ENCODE measurements around the gene ACTL6A.
"Not testable (repeated sequence)": the region's sequence is repeated elsewhere in the genome, so short reads cannot be mapped to it uniquely, and the experiment has no call there.

The ACTL6A gene

DNA sequence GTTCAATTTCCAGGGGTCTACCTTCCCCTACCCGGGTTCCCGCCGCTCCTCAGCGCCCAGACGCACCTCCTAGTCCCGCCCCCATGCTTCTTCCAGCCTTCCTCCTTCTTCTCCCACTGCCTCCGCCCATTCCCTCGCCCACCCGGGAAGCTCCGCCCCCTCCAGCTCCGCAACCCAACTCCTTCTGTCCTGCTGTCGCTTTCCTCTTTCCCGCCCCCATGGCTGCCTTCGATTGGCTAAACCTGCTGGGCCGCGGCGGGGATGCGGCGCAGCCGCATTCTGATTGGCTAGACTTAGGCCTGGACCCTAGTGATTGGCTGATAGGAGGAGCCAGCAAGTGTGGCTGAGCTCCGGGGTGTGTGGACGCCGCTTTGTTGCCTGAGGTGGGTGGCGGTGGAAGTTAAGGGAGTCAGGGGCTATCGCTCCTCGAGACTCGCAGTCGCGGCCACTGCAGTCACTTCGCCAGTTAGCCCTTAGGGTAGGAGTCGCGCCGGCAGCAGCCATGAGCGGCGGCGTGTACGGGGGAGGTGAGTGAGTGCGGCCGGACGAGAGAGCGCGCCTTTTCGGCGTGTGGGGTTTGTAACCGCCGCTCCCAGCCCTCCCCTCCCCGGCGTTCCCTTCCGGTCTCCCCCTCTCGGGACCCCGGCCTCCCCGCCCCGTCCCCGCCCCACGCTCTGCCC, at the start of gene ACTL6A:
Gene ACTL6A, plus strand, starts transcription at position 336 of the 680 bp plus-strand sequence. Its CDS starts 167 bp downstream, at position 503.
- H3K27me3 ChIP-seq (replicated peaks; ENCODE audit: control insufficient read depth, insufficient read depth, low read length): no peaks in the 10 kb centered on the region
- H3K4me3 ChIP-seq (replicated peaks; ENCODE audit: low read depth, low read length): peak within 1 kb of the TSS; percentile 85
- no peaks in the 10 kb centered on the region for H3K36me3 ChIP-seq (ENCODE audit: control insufficient read depth, insufficient read depth, low read length)
- TF ChIP-seq, protein P1, sequence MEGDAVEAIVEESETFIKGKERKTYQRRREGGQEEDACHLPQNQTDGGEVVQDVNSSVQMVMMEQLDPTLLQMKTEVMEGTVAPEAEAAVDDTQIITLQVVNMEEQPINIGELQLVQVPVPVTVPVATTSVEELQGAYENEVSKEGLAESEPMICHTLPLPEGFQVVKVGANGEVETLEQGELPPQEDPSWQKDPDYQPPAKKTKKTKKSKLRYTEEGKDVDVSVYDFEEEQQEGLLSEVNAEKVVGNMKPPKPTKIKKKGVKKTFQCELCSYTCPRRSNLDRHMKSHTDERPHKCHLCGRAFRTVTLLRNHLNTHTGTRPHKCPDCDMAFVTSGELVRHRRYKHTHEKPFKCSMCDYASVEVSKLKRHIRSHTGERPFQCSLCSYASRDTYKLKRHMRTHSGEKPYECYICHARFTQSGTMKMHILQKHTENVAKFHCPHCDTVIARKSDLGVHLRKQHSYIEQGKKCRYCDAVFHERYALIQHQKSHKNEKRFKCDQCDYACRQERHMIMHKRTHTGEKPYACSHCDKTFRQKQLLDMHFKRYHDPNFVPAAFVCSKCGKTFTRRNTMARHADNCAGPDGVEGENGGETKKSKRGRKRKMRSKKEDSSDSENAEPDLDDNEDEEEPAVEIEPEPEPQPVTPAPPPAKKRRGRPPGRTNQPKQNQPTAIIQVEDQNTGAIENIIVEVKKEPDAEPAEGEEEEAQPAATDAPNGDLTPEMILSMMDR (IDR thresholded peaks at IDR 0.05; ENCODE audit: insufficient read depth, low read length, poor library complexity, severe bottlenecking): no peak
- DNase-seq (ENCODE audit: extremely low read depth, insufficient read length): peak; percentile 100

DNA sequence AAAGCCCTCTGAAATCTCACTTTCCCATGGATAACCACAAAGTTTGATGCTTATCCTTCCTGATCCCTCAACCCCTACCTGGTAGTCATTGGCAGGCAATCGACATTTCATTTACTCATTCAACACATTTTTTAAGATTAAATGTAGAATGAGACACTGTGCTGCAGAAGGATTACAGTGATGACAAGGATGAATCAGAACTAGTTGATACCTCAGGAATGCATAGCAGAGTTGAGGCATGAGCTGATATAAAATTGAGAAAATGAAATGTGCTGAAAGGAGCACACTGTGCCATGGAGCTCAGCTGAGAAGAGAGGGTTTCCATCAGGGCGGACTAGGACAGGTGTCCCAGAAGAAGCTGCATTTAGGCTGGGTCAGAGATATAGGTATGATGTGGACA, 48.9 kb upstream of the ACTL6A start:
- DNase-seq (ENCODE audit: extremely low read depth, insufficient read length): no peak
- H3K36me3 ChIP-seq (ENCODE audit: control insufficient read depth, insufficient read depth, low read length): no peaks in the 10 kb centered on the region
- no peak overlapping the region for H3K4me3 ChIP-seq (replicated peaks; ENCODE audit: low read depth, low read length)
- TF ChIP-seq, protein P1 (IDR thresholded peaks at IDR 0.05; ENCODE audit: insufficient read depth, low read length, poor library complexity, severe bottlenecking): no peak
- no peaks in the 10 kb centered on the region; the same call in 1 of the 2 replicates for H3K27me3 ChIP-seq (replicated peaks; ENCODE audit: control insufficient read depth, insufficient read depth, low read length)

DNA sequence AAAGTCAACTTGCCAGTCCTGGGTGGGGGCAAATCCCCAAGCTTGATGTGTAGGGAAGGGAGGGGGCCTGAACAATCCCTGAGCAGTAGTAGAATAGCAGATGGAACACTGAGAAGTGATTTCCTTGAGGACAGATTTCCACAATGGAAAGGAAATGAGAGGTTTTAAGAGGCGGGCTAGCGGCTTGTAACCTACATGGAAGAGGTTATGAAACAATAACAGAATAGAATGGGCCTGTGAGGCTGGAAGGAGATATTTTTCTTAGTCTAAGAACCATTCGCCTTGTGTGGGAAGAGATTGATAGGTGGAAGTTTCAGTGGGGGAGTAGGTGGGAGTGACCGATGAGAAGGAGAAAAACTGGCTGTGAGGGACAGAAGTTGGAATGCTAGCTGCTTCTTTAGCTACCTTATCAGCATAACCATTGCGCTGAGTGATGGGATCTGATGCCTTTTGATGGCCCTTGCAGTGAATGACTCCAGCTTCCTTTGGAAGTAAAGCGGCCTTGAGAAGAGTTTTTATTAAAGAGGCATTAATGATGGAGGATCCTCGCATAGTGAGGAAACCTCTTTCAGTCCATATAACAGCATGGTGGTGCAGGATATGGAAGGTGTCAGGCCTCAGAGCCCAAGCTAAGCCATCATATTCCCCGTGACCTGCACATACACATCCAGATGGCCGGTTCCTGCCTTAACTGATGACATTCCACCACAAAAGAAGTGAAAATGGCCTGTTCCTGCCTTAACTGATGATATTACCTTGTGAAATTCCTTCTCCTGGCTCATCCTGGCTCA, 46.1 kb upstream of the ACTL6A start:
- H3K36me3 ChIP-seq (ENCODE audit: control insufficient read depth, insufficient read depth, low read length); H3K4me3 ChIP-seq (replicated peaks; ENCODE audit: low read depth, low read length); H3K27me3 ChIP-seq (replicated peaks; ENCODE audit: control insufficient read depth, insufficient read depth, low read length); DNase-seq (ENCODE audit: extremely low read depth, insufficient read length): not testable (repeated sequence)

DNA sequence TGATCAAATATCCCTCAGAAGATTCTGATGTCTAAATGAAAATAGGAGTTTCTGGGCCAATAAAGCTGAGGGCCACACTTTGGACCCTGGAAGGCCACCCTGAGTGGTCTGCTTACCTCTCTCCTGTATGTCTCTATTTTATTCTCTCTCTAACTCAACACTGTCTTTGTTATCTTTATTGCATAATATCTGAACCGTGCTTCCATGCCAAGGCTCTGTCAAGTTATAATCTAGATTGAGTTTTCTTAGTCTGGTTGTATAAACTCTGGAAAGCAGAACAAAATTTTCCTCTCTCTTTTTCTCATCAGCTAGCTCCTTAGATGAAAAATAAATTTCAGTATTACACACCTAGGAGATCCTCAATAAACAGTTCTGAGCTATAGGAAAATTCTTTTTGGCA, 36.2 kb upstream of the ACTL6A start:
- Histone ChIP-seq H3K27me3 (replicated peaks; ENCODE audit: control insufficient read depth, insufficient read depth, low read length) (no peaks in the 10 kb centered on the region), H3K4me3 (replicated peaks; ENCODE audit: low read depth, low read length) (no peak overlapping the region), H3K36me3 (ENCODE audit: control insufficient read depth, insufficient read depth, low read length) (no peaks in the 10 kb centered on the region)
- DNase-seq (ENCODE audit: extremely low read depth, insufficient read length): no peak
- TF ChIP-seq, protein P1 (IDR thresholded peaks at IDR 0.05; ENCODE audit: insufficient read depth, low read length, poor library complexity, severe bottlenecking): no peak

DNA sequence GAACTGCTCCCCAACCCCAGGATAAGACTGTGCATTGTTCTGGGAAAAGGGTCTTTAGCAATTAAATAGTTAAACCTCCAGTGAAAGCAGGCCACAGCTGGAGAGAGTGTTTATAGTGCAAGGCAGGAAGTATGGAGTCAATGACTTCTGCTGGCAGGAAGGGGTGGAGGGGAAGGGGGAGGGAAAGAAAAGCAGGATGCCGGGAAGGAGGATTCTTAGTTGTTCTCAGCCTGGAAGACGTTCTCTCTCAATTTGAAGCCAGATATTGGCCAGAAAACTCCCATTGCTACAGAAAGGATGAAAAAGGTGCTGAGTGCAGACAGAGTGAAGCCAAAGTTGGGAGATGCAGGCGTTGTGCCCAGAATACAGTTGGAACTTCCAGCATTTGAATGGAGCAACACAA, 35.7 kb upstream of the ACTL6A start:
- no peak for DNase-seq (ENCODE audit: extremely low read depth, insufficient read length)
- H3K27me3 ChIP-seq (replicated peaks; ENCODE audit: control insufficient read depth, insufficient read depth, low read length): no peaks in the 10 kb centered on the region
- no peak overlapping the region for H3K4me3 ChIP-seq (replicated peaks; ENCODE audit: low read depth, low read length)
- H3K36me3 ChIP-seq (ENCODE audit: control insufficient read depth, insufficient read depth, low read length): no peaks in the 10 kb centered on the region
- TF ChIP-seq, protein P1 (IDR thresholded peaks at IDR 0.05; ENCODE audit: insufficient read depth, low read length, poor library complexity, severe bottlenecking): no peak

DNA sequence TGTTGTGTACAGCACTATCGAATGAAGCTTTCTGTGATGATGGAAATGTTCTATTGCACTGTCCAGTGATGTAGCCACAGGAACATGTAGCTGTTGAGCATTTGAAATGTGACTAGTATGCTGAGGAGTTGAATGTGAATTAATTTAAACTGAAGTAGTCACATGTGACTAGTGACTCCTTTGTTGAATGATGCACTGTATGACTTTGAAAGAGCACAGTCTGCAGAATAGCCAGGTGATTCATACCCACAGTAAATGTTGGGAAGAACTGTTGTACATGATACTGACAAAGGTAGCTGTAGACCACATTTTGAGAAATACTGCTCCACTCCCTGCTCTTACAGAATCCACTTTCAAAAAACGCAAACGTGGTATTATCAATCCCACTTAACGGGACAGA, 34.0 kb upstream of the ACTL6A start:
- no peaks in the 10 kb centered on the region for H3K27me3 ChIP-seq (replicated peaks; ENCODE audit: control insufficient read depth, insufficient read depth, low read length)
- no peak for DNase-seq (ENCODE audit: extremely low read depth, insufficient read length)
- no peak overlapping the region for H3K4me3 ChIP-seq (replicated peaks; ENCODE audit: low read depth, low read length)
- TF ChIP-seq, protein P1 (IDR thresholded peaks at IDR 0.05; ENCODE audit: insufficient read depth, low read length, poor library complexity, severe bottlenecking): no peak
- no peaks in the 10 kb centered on the region for H3K36me3 ChIP-seq (ENCODE audit: control insufficient read depth, insufficient read depth, low read length)

Measured in GM06990 (cell line).